OCI-M1 (cell line): ENCODE results near the gene CNPY4.

Experiments used
- DNase-seq: peaks from one replicate; lab custom pipeline; 2025; lab: John Stamatoyannopoulos, UW

Gene CNPY4

GRCh38 chr7:100119072-100119969 is at the start of gene CNPY4, which contains the start of gene TAF6:
TSS of gene CNPY4 (plus strand) at chr7:100119634. CDS start at chr7:100119745, 111 bp downstream.
TSS of gene TAF6 (minus strand) at chr7:100119358. CDS start at chr7:100114209, 5,149 bp downstream.
- peak; percentile 99 for DNase-seq

- no peak for DNase-seq
These were observed 49.4 kb upstream of the CNPY4 start for GRCh38 chr7:100069991-100070390.

GRCh38 chr7:100071018-100071723 is 48.3 kb upstream of the CNPY4 start:
- no peak for DNase-seq

GRCh38 chr7:100072462-100072861 is 47.0 kb upstream of the CNPY4 start:
- DNase-seq: no peak

- DNase-seq: no peak
These were observed 44.6 kb upstream of the CNPY4 start for GRCh38 chr7:100074841-100075240.

GRCh38 chr7:100075418-100075817 is 44.0 kb upstream of the CNPY4 start:
- no peak for DNase-seq

GRCh38 chr7:100077205-100077604 is 42.2 kb upstream of the CNPY4 start:
- no peak for DNase-seq

- no peak for DNase-seq
These were observed 40.3 kb upstream of the CNPY4 start for GRCh38 chr7:100079024-100079560.

- DNase-seq: peak; percentile 62
These were observed 38.4 kb upstream of the CNPY4 start for GRCh38 chr7:100080907-100081534.

GRCh38 chr7:100081535-100082102 is 37.8 kb upstream of the CNPY4 start, which contains the start of gene ZNF3:
TSS of gene ZNF3 (minus strand) at chr7:100081723. CDS start at chr7:100077357, 4,366 bp downstream.
- peak; percentile 100 for DNase-seq

GRCh38 chr7:100082978-100083377 is 36.5 kb upstream of the CNPY4 start:
- no peak for DNase-seq

- DNase-seq: no peak
These were observed 33.9 kb upstream of the CNPY4 start for GRCh38 chr7:100085515-100085914.

- DNase-seq: no peak
These were observed 32.2 kb upstream of the CNPY4 start for GRCh38 chr7:100087055-100087750.

- no peak for DNase-seq
These were observed 31.3 kb upstream of the CNPY4 start for GRCh38 chr7:100088095-100088620.

GRCh38 chr7:100088621-100089457 is 30.6 kb upstream of the CNPY4 start, which contains the start of gene COPS6:
TSS of gene COPS6 (plus strand) at chr7:100088969. CDS start at chr7:100088991, 22 bp downstream.
- peak; percentile 89 for DNase-seq

GRCh38 chr7:100089458-100090196 is 29.8 kb upstream of the CNPY4 start:
- DNase-seq: no peak

- DNase-seq: no peak
These were observed 28.7 kb upstream of the CNPY4 start for GRCh38 chr7:100090527-100091410.
